Ishikawa (cell line): ENCODE results near the gene ACTBL2.

ENCODE experiments used
- CEBPB ChIP-seq: IDR thresholded peaks from 2 replicates; pipeline ENCODE4 v1.6.1; 2012
- CREB1 ChIP-seq: IDR thresholded peaks from 2 replicates; pipeline ENCODE4 v1.6.1; 2012; ENCODE audit warnings: low read depth
- EGR1 ChIP-seq: IDR thresholded peaks from 2 replicates; pipeline ENCODE4 v1.6.1; 2012
- EP300 ChIP-seq: IDR thresholded peaks from 2 replicates; pipeline ENCODE4 v1.6.1; 2012; ENCODE audit warnings: borderline replicate concordance
- FOXM1 ChIP-seq: IDR thresholded peaks from 2 replicates; pipeline ENCODE4 v1.6.1; 2012; ENCODE audit warnings: low read depth, borderline replicate concordance
- MAX ChIP-seq: IDR thresholded peaks from 2 replicates; pipeline ENCODE4 v1.6.1; 2012
- NFIC ChIP-seq: IDR thresholded peaks from 2 replicates; pipeline ENCODE4 v1.6.1; 2012
- RAD21 ChIP-seq: IDR thresholded peaks from 2 replicates; pipeline ENCODE4 v1.6.1; 2012; ENCODE audit warnings: low read depth
- REST ChIP-seq: IDR thresholded peaks from 2 replicates; pipeline ENCODE4 v1.6.1; 2012; ENCODE audit warnings: low read depth, mild to moderate bottlenecking
- TAF1 ChIP-seq: IDR thresholded peaks from 2 replicates; pipeline ENCODE4 v1.6.1; 2012; ENCODE audit warnings: low read depth, mild to moderate bottlenecking
- TCF12 ChIP-seq: IDR thresholded peaks from 2 replicates; pipeline ENCODE4 v1.6.1; 2012; ENCODE audit warnings: low read depth
- TEAD4 ChIP-seq: IDR thresholded peaks from 2 replicates; pipeline ENCODE4 v1.6.1; 2012
- USF1 ChIP-seq: IDR thresholded peaks from 2 replicates; pipeline ENCODE4 v1.6.1; 2012
- YY1 ChIP-seq: IDR thresholded peaks from 2 replicates; pipeline ENCODE4 v1.6.1; 2012; ENCODE audit warnings: low read depth

GRCh38 chr5:57450991-57451876, 31.4 kb downstream of the ACTBL2 start:
- TF ChIP-seq MAX (no peak), USF1 (no peak), YY1 (no peak), REST (no peak), EGR1 (no peak), NFIC (no peak), TAF1 (no peak), TEAD4 (no peak), RAD21 (no peak), TCF12 (no peak), CREB1 (no peak), EP300 (no peak), FOXM1 (no peak), CEBPB (no peak)
